CD14-positive monocyte (primary cell): ENCODE results near the gene C1orf87. TPM values are rescaled to one million over a fixed set of nuclear protein-coding genes. Genes with fewer than 3 reads are reported as not detected.

Source experiments
- DNase-seq, 3 donors: peaks; one replicate each; pipeline ENCODE4 v3.0.0-alpha.2; 2011 to 2022
- H2AFZ ChIP-seq: 2 replicates; pipeline ENCODE4 v1.6.0; 2012; ENCODE audit warnings: mild to moderate bottlenecking, low read depth, low read length, inconsistent platforms; ENCODE audit not compliant: insufficient read depth, poor library complexity, severe bottlenecking
- H3K27ac ChIP-seq, 2 donors: 1 replicate in 1 of 2; 2 replicates in 1 of 2; pipeline ENCODE4 v1.5.1; 2012 to 2013; ENCODE audit warnings: low read length in 2 of 2, control low read depth in 1 of 2, inconsistent platforms in 1 of 2, low read depth in 1 of 2, mild to moderate bottlenecking in 1 of 2
- H3K27me3 ChIP-seq, 2 donors: one replicate each; pipeline versions ENCODE4 v1.6.0 to v1.6.1; 2011 to 2013; ENCODE audit warnings: low read length in 2 of 2; ENCODE audit not compliant: control insufficient read depth in 2 of 2, insufficient read depth in 2 of 2
- H3K36me3 ChIP-seq, 2 donors: replicated peaks in 1 of 2; 1 replicate in 1 of 2; 2 replicates in 1 of 2; pipeline versions ENCODE4 v1.5.1 to v1.6.1; 2012 to 2013; ENCODE audit warnings: low read length in 2 of 2, control low read depth in 1 of 2, inconsistent platforms in 1 of 2, mild to moderate bottlenecking in 1 of 2; ENCODE audit not compliant: insufficient read depth in 2 of 2, control insufficient read depth in 1 of 2
- H3K4me1 ChIP-seq, 2 donors: 1 replicate in 1 of 2; 2 replicates in 1 of 2; pipeline versions ENCODE4 v1.5.1 to v1.6.1; 2012 to 2013; ENCODE audit warnings: low read length in 2 of 2, control low read depth in 1 of 2, inconsistent platforms in 1 of 2, mild to moderate bottlenecking in 1 of 2, moderate library complexity in 1 of 2; ENCODE audit not compliant: insufficient read depth in 2 of 2, control insufficient read depth in 1 of 2
- H3K4me2 ChIP-seq: replicated peaks from 2 replicates; pipeline ENCODE3; 2012; ENCODE audit warnings: low read length, moderate library complexity, mild to moderate bottlenecking; ENCODE audit not compliant: poor library complexity, severe bottlenecking; ENCODE audit errors: extremely low read depth
- H3K4me3 ChIP-seq, 3 experiments: fragments of 200-600 bp in 1 of 3; sonication (generic) in 1 of 3; replicated peaks in 1 of 3; 1 replicate in 2 of 3; 2 replicates in 1 of 3; pipeline ENCODE4 v1.5.1; 2011 to 2013; ENCODE audit warnings: low read length in 3 of 3, mild to moderate bottlenecking in 3 of 3, control low read depth in 2 of 3, low read depth in 2 of 3, inconsistent platforms in 1 of 3, moderate library complexity in 1 of 3
- H3K79me2 ChIP-seq: 2 replicates; pipeline ENCODE4 v1.6.0; 2012; ENCODE audit warnings: mild to moderate bottlenecking, control low read depth, inconsistent platforms, low read length, moderate library complexity; ENCODE audit not compliant: insufficient read depth
- H3K9ac ChIP-seq: 2 replicates; pipeline ENCODE4 v1.6.0; 2017; ENCODE audit warnings: low read length, mild to moderate bottlenecking; ENCODE audit not compliant: insufficient read depth, poor library complexity, severe bottlenecking
- H3K9me3 ChIP-seq, 2 donors: replicated peaks in 1 of 2; 1 replicate in 1 of 2; 2 replicates in 1 of 2; pipeline versions ENCODE4 v1.5.1 to v1.6.1; 2012 to 2013; ENCODE audit warnings: low read length in 2 of 2, control low read depth in 1 of 2; ENCODE audit not compliant: control insufficient read depth in 1 of 2, insufficient read depth in 1 of 2
- H4K20me1 ChIP-seq: 2 replicates; pipeline ENCODE4 v1.6.0; 2012; ENCODE audit warnings: mild to moderate bottlenecking, low read length, control low read depth, moderate library complexity; ENCODE audit not compliant: insufficient read depth
- H3K27ac Mint-ChIP-seq, 7 donors: one replicate each; pipeline ENCODE4 v1.8.0; 2020; ENCODE audit warnings: mild to moderate bottlenecking in 7 of 7, mixed read lengths in 7 of 7, moderate library complexity in 6 of 7, inconsistent platforms in 2 of 7
- H3K27me3 Mint-ChIP-seq, 3 donors: one replicate each; pipeline ENCODE4 v1.8.0; 2021 to 2022; ENCODE audit warnings: low read depth in 3 of 3, mild to moderate bottlenecking in 3 of 3, mixed read lengths in 3 of 3, moderate library complexity in 3 of 3, inconsistent platforms in 1 of 3
- H3K36me3 Mint-ChIP-seq, 2 donors: one replicate each; pipeline ENCODE4 v1.8.0; 2020; ENCODE audit warnings: mixed read lengths in 2 of 2, inconsistent platforms in 1 of 2, mild to moderate bottlenecking in 1 of 2
- H3K4me1 Mint-ChIP-seq: one replicate; pipeline ENCODE4 v1.8.0; 2020; ENCODE audit warnings: mild to moderate bottlenecking, mixed read lengths
- H3K4me3 Mint-ChIP-seq, 2 donors: one replicate each; pipeline ENCODE4 v1.8.0; 2020; ENCODE audit warnings: mild to moderate bottlenecking in 2 of 2, mixed read lengths in 2 of 2, moderate library complexity in 1 of 2
- H3K9me3 Mint-ChIP-seq, 7 donors: one replicate each; pipeline ENCODE4 v1.8.0; 2020 to 2022; ENCODE audit warnings: mixed read lengths in 7 of 7, mild to moderate bottlenecking in 6 of 7, moderate library complexity in 6 of 7, inconsistent platforms in 2 of 7
- CTCF ChIP-seq: fragments of 200-600 bp; IDR thresholded peaks from one replicate; pipeline ENCODE4 v1.8.0; 2022; ENCODE audit warnings: antibody characterized with exemption, mild to moderate bottlenecking
- WGBS: methylation state at CpG from one replicate; pipeline ENCODE4 v1.1.5; 2013; ENCODE audit warnings: missing lambda C conversion rate; ENCODE audit not compliant: insufficient coverage; 5-methylcytosine and 5-hydroxymethylcytosine counted together
- intact Hi-C, 2 donors: fragments of 100-400 bp; cut with micrococcal nuclease; formaldehyde crosslinking; loops; one replicate each; pipeline versions ENCODE4 v1.15.0 to v1.15.1; 2023
- polyA plus RNA-seq, 3 donors: library from polyadenylated mRNA; depleted of rRNA in 1 of 3; unstranded in 2 of 3; stranded (reverse) in 1 of 3; fragments of 300-500 nt in 2 of 3; fragments of >200 nt in 1 of 3; fragmentation: Illumina TruSeq in 2 of 3; gene quantifications; 1 replicate in 2 of 3; 2 replicates in 1 of 3; pipeline ENCODE4 v1.2.3, GENCODE V29; 2012 to 2021

Gene C1orf87
- polyA plus RNA-seq, 3 donors, result not detected

DNA sequence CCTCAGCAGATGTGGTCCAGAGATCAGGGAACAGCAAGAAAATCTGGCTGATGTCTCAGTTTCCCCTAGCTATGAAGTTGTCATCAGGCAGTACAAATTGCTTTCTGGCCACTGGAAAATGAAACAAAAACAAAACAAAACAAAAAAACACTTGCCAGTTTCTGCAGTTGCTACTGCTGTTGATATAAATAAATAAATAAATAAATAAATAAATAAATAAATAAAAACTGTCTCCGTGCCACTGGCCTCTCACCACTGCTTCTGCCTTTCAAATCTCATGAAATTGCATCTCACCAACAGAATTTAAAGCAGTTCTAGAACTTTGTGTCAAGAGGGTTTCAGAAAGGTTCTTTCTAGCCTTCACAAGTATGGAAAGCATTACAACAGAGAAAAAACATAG lies 62.9 kb downstream of the C1orf87 start:
- Histone ChIP-seq H3K4me2 (no peak overlapping the region), H3K27me3 (no peaks in the 10 kb centered on the region), H3K4me1 (no peaks in the 10 kb centered on the region), H3K4me3 (no peak overlapping the region), H2AFZ (no peak overlapping the region), H3K36me3 (no peaks in the 10 kb centered on the region), H3K79me2 (no peaks in the 10 kb centered on the region), H3K9me3 (no peaks in the 10 kb centered on the region), H3K9ac (no peak overlapping the region), H3K27ac (no peak overlapping the region), H4K20me1 (no peaks in the 10 kb centered on the region)
- no CpG with 5 or more reads among the region's 1 CpG for WGBS
- TF ChIP-seq CTCF, result no peak
- Mint-ChIP-seq H3K27me3 (no peaks in the 10 kb centered on the region), H3K27ac (no peak overlapping the region), H3K36me3 (no peaks in the 10 kb centered on the region), H3K4me3 (no peak overlapping the region), H3K9me3 (peaks cover 0 to 9% (median under 1%) of the 10 kb centered on the region in 7 donors), H3K4me1 (no peaks in the 10 kb centered on the region)
- DNase-seq, result no peak
- intact Hi-C loops, result no loop called here

DNA sequence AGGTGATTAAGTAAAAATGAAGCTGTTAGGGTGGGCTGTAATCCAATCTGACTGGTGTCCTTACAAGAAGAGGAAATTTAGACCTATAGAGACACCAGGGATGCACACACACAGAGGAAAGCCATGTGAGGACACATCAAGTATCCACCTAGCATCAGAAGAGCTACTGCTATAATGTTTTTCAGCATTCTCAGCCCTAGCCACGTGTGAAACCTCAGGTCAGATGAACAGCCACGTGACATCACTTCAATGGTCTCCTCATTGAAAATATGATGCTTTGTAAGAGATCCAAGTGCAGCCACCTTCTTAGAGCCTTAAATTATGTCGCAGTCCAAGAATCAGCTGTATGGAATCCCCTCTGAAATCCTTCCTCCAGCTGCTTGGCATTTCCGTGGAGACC lies 65.1 kb downstream of the C1orf87 start:
- Histone ChIP-seq H3K27me3 (no peaks in the 10 kb centered on the region), H3K4me1 (no peaks in the 10 kb centered on the region), H3K4me3 (no peak overlapping the region), H3K36me3 (no peaks in the 10 kb centered on the region), H3K9ac (no peak overlapping the region), H3K27ac (no peak overlapping the region), H3K9me3 (no peaks in the 10 kb centered on the region), H2AFZ (no peak overlapping the region), H4K20me1 (no peaks in the 10 kb centered on the region), H3K79me2 (no peaks in the 10 kb centered on the region), H3K4me2 (no peak overlapping the region)
- peaks cover 0 to 5% (median 0%) of the 10 kb centered on the region in 7 donors for H3K9me3 Mint-ChIP-seq
- H3K4me1 Mint-ChIP-seq, result no peaks in the 10 kb centered on the region
- intact Hi-C loops, result no loop called here
- no peak for DNase-seq
- H3K4me3 Mint-ChIP-seq, result no peak overlapping the region
- H3K27ac Mint-ChIP-seq, result no peak overlapping the region
- H3K27me3 Mint-ChIP-seq, result no peaks in the 10 kb centered on the region
- no peaks in the 10 kb centered on the region for H3K36me3 Mint-ChIP-seq
- 100% methylated on average over 2 of the region's 4 CpGs for WGBS
- no peak for TF ChIP-seq CTCF
